ENCODE results near the gene CRYBB3. TPM values are rescaled to one million over a fixed set of nuclear protein-coding genes. Genes with fewer than 3 reads are reported as not detected.

Gene CRYBB3
- polyA plus RNA-seq, 1 donor (not counting 4 experiments of a cell fraction or from before 2014, with no cell fraction given) = not detected

DNA sequence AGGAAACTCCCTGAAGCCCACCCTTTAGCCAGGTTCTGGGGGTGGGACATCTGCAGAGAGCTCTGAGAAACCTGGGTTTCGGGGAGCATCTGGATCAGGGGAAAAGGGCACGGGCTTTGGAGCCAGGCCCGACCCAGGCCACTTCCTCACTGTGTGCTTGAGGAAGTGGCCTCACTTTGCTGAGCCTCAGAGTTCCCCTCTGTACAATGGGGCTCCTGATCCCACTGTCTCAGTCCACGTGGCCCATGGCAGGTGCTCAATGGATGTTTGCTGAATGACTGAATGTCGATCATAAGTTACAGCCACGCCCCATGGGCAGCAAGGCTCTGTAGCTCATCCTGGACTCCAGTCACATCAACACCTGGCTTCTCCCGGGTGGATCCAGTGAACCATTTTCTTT is 1.3 kb downstream of the CRYBB3 start:
- no peak overlapping the region for H3K4me3 ChIP-seq (ENCODE audit: control insufficient read depth in 2 of 3, extremely low read depth in 1 of 3, insufficient read depth in 2 of 3, low read depth in 1 of 3, low read length in 3 of 3)
- no peaks in the 10 kb centered on the region for H3K9me3 ChIP-seq (ENCODE audit: control insufficient read depth, low read depth, low read length)
- H3K36me3 ChIP-seq (ENCODE audit: control insufficient read depth in 2 of 2, extremely low read depth in 1 of 2, insufficient read depth in 2 of 2, low read length in 2 of 2) = peaks cover 4 to 10% of the 10 kb centered on the region in 2 experiments
- dilution Hi-C loops (cut with MboI; ENCODE audit: extremely low pct_ligation_motif_present, low sequenced_read_pairs) = no loop called here
- TF ChIP-seq, protein P1, sequence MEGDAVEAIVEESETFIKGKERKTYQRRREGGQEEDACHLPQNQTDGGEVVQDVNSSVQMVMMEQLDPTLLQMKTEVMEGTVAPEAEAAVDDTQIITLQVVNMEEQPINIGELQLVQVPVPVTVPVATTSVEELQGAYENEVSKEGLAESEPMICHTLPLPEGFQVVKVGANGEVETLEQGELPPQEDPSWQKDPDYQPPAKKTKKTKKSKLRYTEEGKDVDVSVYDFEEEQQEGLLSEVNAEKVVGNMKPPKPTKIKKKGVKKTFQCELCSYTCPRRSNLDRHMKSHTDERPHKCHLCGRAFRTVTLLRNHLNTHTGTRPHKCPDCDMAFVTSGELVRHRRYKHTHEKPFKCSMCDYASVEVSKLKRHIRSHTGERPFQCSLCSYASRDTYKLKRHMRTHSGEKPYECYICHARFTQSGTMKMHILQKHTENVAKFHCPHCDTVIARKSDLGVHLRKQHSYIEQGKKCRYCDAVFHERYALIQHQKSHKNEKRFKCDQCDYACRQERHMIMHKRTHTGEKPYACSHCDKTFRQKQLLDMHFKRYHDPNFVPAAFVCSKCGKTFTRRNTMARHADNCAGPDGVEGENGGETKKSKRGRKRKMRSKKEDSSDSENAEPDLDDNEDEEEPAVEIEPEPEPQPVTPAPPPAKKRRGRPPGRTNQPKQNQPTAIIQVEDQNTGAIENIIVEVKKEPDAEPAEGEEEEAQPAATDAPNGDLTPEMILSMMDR (optimal IDR thresholded peaks at IDR 0.05 in 1 of 3, IDR thresholded peaks at IDR 0.05 in 1 of 3, conservative IDR thresholded peaks at IDR 0.05 in 1 of 3; ENCODE audit: extremely low read depth in 1 of 3, insufficient read depth in 2 of 3, low read length in 3 of 3) = no peak
- TF ChIP-seq EZH2 (IDR thresholded peaks at IDR 0.05; ENCODE audit: low read length) = no peak
- H3K9me1 ChIP-seq (ENCODE audit: control insufficient read depth, extremely low read depth, insufficient read depth, low read length) = no peaks in the 10 kb centered on the region
- no peak for FAIRE-seq
- H2AFZ ChIP-seq (ENCODE audit: control insufficient read depth, low read length) = no peak overlapping the region
- H4K20me1 ChIP-seq (ENCODE audit: control insufficient read depth, extremely low read depth, insufficient read depth, low read length) = peaks cover 3% of the 10 kb centered on the region
- no peak for DNase-seq (ENCODE audit: low read depth, low spot score)
- H3K27me3 ChIP-seq (ENCODE audit: control insufficient read depth, extremely low read depth, insufficient read depth, low read length) = no peaks in the 10 kb centered on the region
- H3K4me1 ChIP-seq (ENCODE audit: control insufficient read depth, extremely low read depth, insufficient read depth, low read length) = no peaks in the 10 kb centered on the region
- H3K27ac ChIP-seq (ENCODE audit: control insufficient read depth, insufficient read depth, low read length) = no peak overlapping the region
- no peak overlapping the region for H3K9ac ChIP-seq (ENCODE audit: control insufficient read depth, extremely low read depth, insufficient read depth, low read length)
- H3K79me2 ChIP-seq (ENCODE audit: control insufficient read depth, insufficient read depth, low read length) = no peaks in the 10 kb centered on the region
- no peak overlapping the region for H3K4me2 ChIP-seq (ENCODE audit: control insufficient read depth, extremely low read depth, insufficient read depth, low read depth, low read length)

DNA sequence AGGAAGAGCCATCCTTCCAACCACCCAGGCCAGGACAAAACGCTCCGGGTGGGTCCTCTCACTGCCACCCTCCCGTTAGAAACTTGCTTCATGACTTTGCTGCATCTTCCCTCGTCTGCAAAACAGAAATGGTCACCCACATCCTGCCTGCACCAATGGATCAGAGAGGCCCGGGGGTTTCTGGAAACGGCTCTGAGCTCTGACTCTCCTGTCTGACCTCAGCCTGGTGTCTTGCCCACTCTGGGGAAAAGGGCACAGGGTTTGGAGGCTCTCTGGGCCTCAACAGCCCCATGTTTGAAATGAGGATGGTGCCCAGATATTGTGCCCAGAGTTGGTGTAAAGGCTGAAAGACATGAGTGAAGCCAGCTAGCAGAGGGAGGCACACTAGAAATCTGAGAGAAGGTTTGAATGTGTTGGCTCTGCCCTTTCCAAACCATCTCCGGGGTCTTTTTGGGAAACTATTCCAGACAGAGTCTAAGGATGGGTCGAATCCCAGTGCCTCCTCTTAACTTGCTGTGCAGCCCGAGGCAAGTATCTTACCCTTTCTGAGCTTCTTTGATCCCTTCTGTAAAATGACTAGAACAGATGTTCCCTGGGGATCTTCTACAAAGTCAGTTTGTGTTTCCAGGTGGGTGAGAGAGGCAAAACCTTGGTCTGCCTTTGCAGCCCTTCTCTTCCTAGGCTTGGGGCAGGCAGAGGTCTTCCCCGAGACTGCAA is 2.1 kb downstream of the CRYBB3 start:
- no peak overlapping the region for H2AFZ ChIP-seq (ENCODE audit: control insufficient read depth, low read length)
- no peak overlapping the region for H3K9ac ChIP-seq (ENCODE audit: control insufficient read depth, extremely low read depth, insufficient read depth, low read length)
- no peak for FAIRE-seq
- TF ChIP-seq, protein P1 (optimal IDR thresholded peaks at IDR 0.05 in 1 of 3, IDR thresholded peaks at IDR 0.05 in 1 of 3, conservative IDR thresholded peaks at IDR 0.05 in 1 of 3; ENCODE audit: extremely low read depth in 1 of 3, insufficient read depth in 2 of 3, low read length in 3 of 3) = no peak
- DNase-seq (ENCODE audit: low read depth, low spot score) = no peak
- dilution Hi-C loops (cut with MboI; ENCODE audit: extremely low pct_ligation_motif_present, low sequenced_read_pairs) = no loop called here
- H4K20me1 ChIP-seq (ENCODE audit: control insufficient read depth, extremely low read depth, insufficient read depth, low read length) = peaks cover 3% of the 10 kb centered on the region
- no peaks in the 10 kb centered on the region for H3K79me2 ChIP-seq (ENCODE audit: control insufficient read depth, insufficient read depth, low read length)
- H3K4me1 ChIP-seq (ENCODE audit: control insufficient read depth, extremely low read depth, insufficient read depth, low read length) = no peaks in the 10 kb centered on the region
- H3K4me2 ChIP-seq (ENCODE audit: control insufficient read depth, extremely low read depth, insufficient read depth, low read depth, low read length) = no peak overlapping the region
- H3K27ac ChIP-seq (ENCODE audit: control insufficient read depth, insufficient read depth, low read length) = no peak overlapping the region
- H3K36me3 ChIP-seq (ENCODE audit: control insufficient read depth in 2 of 2, extremely low read depth in 1 of 2, insufficient read depth in 2 of 2, low read length in 2 of 2) = peaks cover 0 to 11% of the 10 kb centered on the region in 2 experiments
- no peak overlapping the region for H3K4me3 ChIP-seq (ENCODE audit: control insufficient read depth in 2 of 3, extremely low read depth in 1 of 3, insufficient read depth in 2 of 3, low read depth in 1 of 3, low read length in 3 of 3)
- no peaks in the 10 kb centered on the region for H3K9me3 ChIP-seq (ENCODE audit: control insufficient read depth, low read depth, low read length)
- H3K27me3 ChIP-seq (ENCODE audit: control insufficient read depth, extremely low read depth, insufficient read depth, low read length) = no peaks in the 10 kb centered on the region
- no peaks in the 10 kb centered on the region for H3K9me1 ChIP-seq (ENCODE audit: control insufficient read depth, extremely low read depth, insufficient read depth, low read length)
